Left lung (tissue), 10 donors: Measurements from ENCODE around the gene OTP. TPM values are rescaled to one million over a fixed set of nuclear protein-coding genes. Genes with fewer than 3 reads are reported as not detected.

Source experiments
- ATAC-seq: fragments of 200-7000 bp; cut with Tn5 transposase; one replicate; pipeline ENCODE4 v1.9.1; 2020; ENCODE audit warnings: moderate library complexity
- DNase-seq, 4 donors: peaks; one replicate each; pipeline ENCODE4 v3.0.0-alpha.2; 2013 to 2020
- H3K27ac ChIP-seq, 2 donors: fragments of 200-600 bp; sonication (generic) in 1 of 2; one replicate each; pipeline versions ENCODE4 v1.5.0 to v1.8.0; 2020 to 2021
- H3K27me3 ChIP-seq, 2 donors: fragments of 200-600 bp; sonication (generic) in 1 of 2; one replicate each; pipeline versions ENCODE4 v1.5.0 to v1.8.0; 2020 to 2021
- H3K36me3 ChIP-seq, 2 donors: fragments of 200-600 bp; sonication (generic) in 1 of 2; one replicate each; pipeline versions ENCODE4 v1.5.0 to v1.8.0; 2020 to 2021
- H3K4me1 ChIP-seq, 2 donors: fragments of 200-600 bp; one replicate each; pipeline ENCODE4 v1.8.0; 2021
- H3K4me3 ChIP-seq, 2 donors: fragments of 200-600 bp; sonication (generic) in 1 of 2; one replicate each; pipeline versions ENCODE4 v1.5.0 to v1.8.0; 2020 to 2021; ENCODE audit warnings: mild to moderate bottlenecking in 1 of 2
- H3K9me3 ChIP-seq, 2 donors: fragments of 200-600 bp; sonication (generic) in 1 of 2; one replicate each; pipeline versions ENCODE4 v1.5.0 to v1.8.0; 2020 to 2021
- intact Hi-C, 2 donors: fragments of 100-400 bp; cut with DNase I; formaldehyde crosslinking; loops; one replicate each; pipeline versions ENCODE4 v1.11.2 to v1.14.2; 2022
- polyA plus RNA-seq, 6 donors: library from polyadenylated mRNA; unstranded; fragments of 120-200 nt; gene quantifications; one replicate each; pipeline ENCODE4 v1.2.1, GENCODE V29; 2013; ENCODE audit not compliant: insufficient read length in 6 of 6
- total RNA-seq, 2 donors: library from RNA; stranded (reverse); fragmentation: NEBNext Ultra II Directional; extraction: Animal tissue kit (Norgen Biotek cat#: 25700); gene quantifications; one replicate each; pipeline ENCODE4 v1.2.1, GENCODE V29; 2021
- TF ChIP-seq, protein P1 (sequence below), 2 donors: fragments of 200-600 bp; sonication (generic) in 1 of 2; IDR thresholded peaks; one replicate each; pipeline versions ENCODE4 v1.5.0 to v1.8.0; 2021; ENCODE audit warnings: antibody characterized with exemption in 2 of 2
- donor health status: DM: no; HTN: yes; CAD: no.
- donor health status: DM: no; HTN: no; CAD: no.

The OTP gene
- total and polyA plus RNA-seq, 8 donors: not detected

DNA sequence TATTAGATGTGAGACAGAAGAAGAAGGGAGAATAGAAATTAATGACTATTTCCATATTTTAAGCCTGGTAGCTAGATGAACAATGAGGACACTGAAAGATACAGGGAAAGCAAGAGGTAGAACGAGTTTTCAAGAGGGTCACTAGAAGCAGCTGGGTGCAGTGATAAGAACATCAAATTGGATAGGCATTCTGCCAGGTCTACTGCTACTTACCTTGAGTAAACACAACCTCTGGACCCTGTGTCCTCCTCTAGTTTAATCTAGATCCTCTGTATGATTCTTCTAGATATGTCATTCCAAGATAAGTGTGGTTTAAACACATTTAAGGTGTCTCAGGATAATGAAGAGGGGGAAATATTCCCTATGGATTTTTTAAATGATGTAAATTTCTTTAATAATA is 31.2 kb downstream of the OTP start:
- Histone ChIP-seq H3K4me3 (no peak overlapping the region), H3K27ac (no peak overlapping the region), H3K9me3 (no peaks in the 10 kb centered on the region), H3K27me3 (peaks cover 0 to 5% of the 10 kb centered on the region in 2 donors), H3K4me1 (no peaks in the 10 kb centered on the region), H3K36me3 (no peaks in the 10 kb centered on the region)
- intact Hi-C loops: no loop called here
- TF ChIP-seq, protein P1, sequence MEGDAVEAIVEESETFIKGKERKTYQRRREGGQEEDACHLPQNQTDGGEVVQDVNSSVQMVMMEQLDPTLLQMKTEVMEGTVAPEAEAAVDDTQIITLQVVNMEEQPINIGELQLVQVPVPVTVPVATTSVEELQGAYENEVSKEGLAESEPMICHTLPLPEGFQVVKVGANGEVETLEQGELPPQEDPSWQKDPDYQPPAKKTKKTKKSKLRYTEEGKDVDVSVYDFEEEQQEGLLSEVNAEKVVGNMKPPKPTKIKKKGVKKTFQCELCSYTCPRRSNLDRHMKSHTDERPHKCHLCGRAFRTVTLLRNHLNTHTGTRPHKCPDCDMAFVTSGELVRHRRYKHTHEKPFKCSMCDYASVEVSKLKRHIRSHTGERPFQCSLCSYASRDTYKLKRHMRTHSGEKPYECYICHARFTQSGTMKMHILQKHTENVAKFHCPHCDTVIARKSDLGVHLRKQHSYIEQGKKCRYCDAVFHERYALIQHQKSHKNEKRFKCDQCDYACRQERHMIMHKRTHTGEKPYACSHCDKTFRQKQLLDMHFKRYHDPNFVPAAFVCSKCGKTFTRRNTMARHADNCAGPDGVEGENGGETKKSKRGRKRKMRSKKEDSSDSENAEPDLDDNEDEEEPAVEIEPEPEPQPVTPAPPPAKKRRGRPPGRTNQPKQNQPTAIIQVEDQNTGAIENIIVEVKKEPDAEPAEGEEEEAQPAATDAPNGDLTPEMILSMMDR (IDR thresholded peaks at IDR 0.05): no peak
- DNase-seq (no peak), ATAC-seq (no peak)

DNA sequence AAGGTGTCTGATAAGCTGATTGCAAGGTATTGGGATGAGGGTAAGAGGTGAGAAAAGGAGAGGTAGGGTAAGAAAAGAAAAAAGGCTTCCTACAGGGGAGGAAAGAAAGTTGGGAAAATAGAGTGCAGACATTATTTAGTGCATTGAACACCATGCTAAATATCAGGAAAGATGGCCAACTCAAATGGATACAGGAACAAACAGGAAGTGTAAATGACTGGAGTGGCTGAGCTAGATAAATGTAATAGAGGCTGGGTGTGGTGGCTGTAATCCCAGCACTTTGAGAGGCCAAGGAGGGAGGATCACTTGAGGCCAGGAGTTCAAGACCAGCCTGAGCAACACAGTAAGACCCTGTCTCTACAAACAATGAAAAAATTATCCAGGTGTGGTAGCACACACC is 32.2 kb downstream of the OTP start:
- DNase-seq (no peak), ATAC-seq (no peak)
- H3K36me3 ChIP-seq: no peaks in the 10 kb centered on the region
- no peak overlapping the region for H3K27ac ChIP-seq
- no peaks in the 10 kb centered on the region for H3K4me1 ChIP-seq
- H3K9me3 ChIP-seq: no peaks in the 10 kb centered on the region
- TF ChIP-seq, protein P1 (IDR thresholded peaks at IDR 0.05): no peak
- H3K4me3 ChIP-seq: no peak overlapping the region
- H3K27me3 ChIP-seq: peaks cover 0 to 5% of the 10 kb centered on the region in 2 donors
- intact Hi-C loops: no loop called here

DNA sequence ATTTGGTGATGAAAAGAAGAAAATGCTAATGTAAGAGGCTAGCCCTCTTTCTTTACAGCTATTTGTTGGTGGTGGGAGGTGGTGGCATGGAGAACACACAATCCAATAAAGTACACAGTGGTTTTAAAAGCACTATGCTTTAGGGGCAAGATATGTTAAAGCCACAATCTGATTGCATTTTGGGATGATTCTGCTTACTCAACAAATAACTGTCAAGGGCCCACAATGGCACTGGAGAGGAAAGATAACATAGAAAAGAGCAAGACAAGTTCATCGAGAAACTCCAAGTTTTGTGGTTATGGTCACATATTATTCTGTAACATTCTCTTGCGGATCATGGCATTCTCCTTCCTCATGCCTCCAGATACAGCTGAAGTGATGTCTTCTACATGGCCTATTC is 38.8 kb downstream of the OTP start:
- Histone ChIP-seq H3K27ac (no peak overlapping the region), H3K4me3 (no peak overlapping the region), H3K9me3 (no peaks in the 10 kb centered on the region), H3K27me3 (no peaks in the 10 kb centered on the region), H3K36me3 (no peaks in the 10 kb centered on the region), H3K4me1 (no peaks in the 10 kb centered on the region)
- intact Hi-C loops: no loop called here
- ATAC-seq (no peak), DNase-seq (no peak)
- TF ChIP-seq, protein P1 (IDR thresholded peaks at IDR 0.05): no peak

DNA sequence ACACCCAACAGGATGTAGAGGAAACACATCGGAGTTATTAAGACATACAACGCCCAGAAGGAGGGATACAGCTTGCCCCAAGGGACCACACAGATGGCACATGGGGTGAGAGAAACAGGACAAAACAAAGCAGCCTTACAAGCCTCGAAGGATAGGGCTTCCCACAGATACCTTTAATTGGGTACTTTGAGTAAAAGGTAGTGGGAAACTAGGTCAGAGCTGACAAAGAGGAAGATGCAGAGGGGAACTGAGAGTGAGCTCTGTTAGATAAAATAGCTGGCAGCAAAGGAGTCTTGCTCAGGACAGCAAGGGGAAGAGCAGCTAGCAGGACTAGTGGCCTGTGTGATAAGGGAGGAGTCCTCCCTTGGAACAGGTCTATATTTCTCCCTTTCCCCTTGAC is 48.2 kb downstream of the OTP start:
- TF ChIP-seq, protein P1 (IDR thresholded peaks at IDR 0.05): no peak

DNA sequence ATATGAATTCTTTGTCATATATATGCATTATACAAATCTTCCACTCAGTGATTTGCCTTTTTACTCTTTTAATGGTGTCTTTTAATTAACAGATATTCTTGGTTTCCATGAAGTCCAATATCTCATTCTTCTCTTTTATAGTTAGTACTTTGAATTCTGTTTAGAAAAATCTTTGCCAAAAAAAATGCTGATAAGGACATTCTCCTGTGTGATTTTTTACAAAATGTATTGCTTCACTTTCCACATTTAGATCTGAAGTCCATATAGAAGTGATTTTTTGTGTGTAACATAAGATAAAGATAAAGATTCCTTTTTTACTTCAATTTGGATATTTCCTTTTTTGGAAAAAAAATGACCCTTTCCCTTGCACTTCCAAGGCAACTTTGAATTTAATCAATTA is 50.3 kb downstream of the OTP start:
- no peaks in the 10 kb centered on the region for H3K36me3 ChIP-seq
- intact Hi-C loops: no loop called here
- H3K4me1 ChIP-seq: no peaks in the 10 kb centered on the region
- no peak overlapping the region for H3K27ac ChIP-seq
- peaks cover 0 to 5% of the 10 kb centered on the region in 2 donors for H3K9me3 ChIP-seq
- DNase-seq (no peak), ATAC-seq (no peak)
- TF ChIP-seq, protein P1 (IDR thresholded peaks at IDR 0.05): no peak
- peaks cover 0 to 6% of the 10 kb centered on the region in 2 donors for H3K27me3 ChIP-seq
- no peak overlapping the region for H3K4me3 ChIP-seq

More for the DNA sequence above, 48.2 kb downstream of the OTP start:
- Histone ChIP-seq H3K4me1 (no peaks in the 10 kb centered on the region), H3K27me3 (peaks cover 0 to 6% of the 10 kb centered on the region in 2 donors), H3K4me3 (no peak overlapping the region), H3K27ac (no peak overlapping the region), H3K36me3 (no peaks in the 10 kb centered on the region), H3K9me3 (peaks cover 0 to 5% of the 10 kb centered on the region in 2 donors)
- intact Hi-C loops: no loop called here
- ATAC-seq (no peak), DNase-seq (no peak)
